ENCODE data around the gene MEFV. TPM values are rescaled to one million over a fixed set of nuclear protein-coding genes. Genes with fewer than 3 reads are reported as not detected.
A peak's percentile ranks its signal among the peaks of the same experiment; 100 is the strongest.

MEFV gene
- polyA plus RNA-seq, 3 donors: 37.7 to 78.0 (median 73.2) TPM

DNA sequence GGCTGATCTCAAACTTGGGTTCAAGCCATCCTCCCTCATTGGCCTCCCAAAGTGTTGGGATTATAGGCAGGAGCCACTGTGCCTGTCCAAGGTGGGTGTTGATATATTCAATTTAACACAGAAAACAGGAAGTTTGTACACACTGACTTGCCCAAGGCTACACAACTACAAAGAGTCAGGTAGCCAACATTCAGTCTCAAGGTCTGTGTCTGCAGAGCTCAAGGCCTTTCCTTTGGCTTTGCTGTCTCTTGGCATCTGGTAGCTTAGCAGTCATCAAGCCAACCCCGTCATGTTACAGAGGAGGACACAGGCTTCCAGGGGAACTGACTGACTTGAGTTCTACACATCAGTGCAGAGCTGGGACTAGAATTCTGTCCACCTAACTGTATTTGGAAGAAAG is 11.9 kb upstream of the MEFV start:
- no peak overlapping the region for H3K4me3 ChIP-seq (replicated peaks in 1 of 3; ENCODE audit: low read depth in 2 of 3, low read length in 3 of 3)
- peaks cover 31% of the 10 kb centered on the region for H3K4me1 Mint-ChIP-seq
- H3K27ac ChIP-seq (ENCODE audit: low read depth in 1 of 2, low read length in 2 of 2): no peak overlapping the region
- peaks cover 12 to 45% of the 10 kb centered on the region in 2 donors for H3K9me3 ChIP-seq (replicated peaks in 1 of 2; ENCODE audit: control insufficient read depth in 1 of 2, insufficient read depth in 1 of 2, low read length in 2 of 2)
- H3K27me3 Mint-ChIP-seq (ENCODE audit: low read depth in 3 of 3): peaks cover 0 to 6% (median 0%) of the 10 kb centered on the region in 3 donors
- intact Hi-C loops (cut with micrococcal nuclease): loop anchor here in 1 of 2 donors (5.0 kb wide), 1 partner anchor 189 kb away; no protein-coding TSS in a partner anchor
- no peak overlapping the region for H2AFZ ChIP-seq (ENCODE audit: insufficient read depth, low read depth, low read length, poor library complexity, severe bottlenecking)
- H3K36me3 Mint-ChIP-seq: peaks cover 26 to 44% of the 10 kb centered on the region in 2 donors
- H3K4me2 ChIP-seq (replicated peaks; ENCODE audit: extremely low read depth, low read length, poor library complexity, severe bottlenecking): no peak overlapping the region
- no peak overlapping the region for H3K4me3 Mint-ChIP-seq
- no peak for TF ChIP-seq CTCF (IDR thresholded peaks at IDR 0.05)
- no peak for DNase-seq
- H3K4me1 ChIP-seq (ENCODE audit: control insufficient read depth in 1 of 2, insufficient read depth in 2 of 2, low read length in 2 of 2): peaks cover 20 to 24% of the 10 kb centered on the region in 2 donors
- H3K79me2 ChIP-seq (ENCODE audit: insufficient read depth, low read length): peaks cover 44% of the 10 kb centered on the region
- H3K9me3 Mint-ChIP-seq: peaks cover 6 to 62% (median 31%) of the 10 kb centered on the region in 7 donors
- no peak overlapping the region for H3K9ac ChIP-seq (ENCODE audit: insufficient read depth, low read length, poor library complexity, severe bottlenecking)
- H3K27ac Mint-ChIP-seq: no peak overlapping the region
- no peaks in the 10 kb centered on the region for H3K27me3 ChIP-seq (ENCODE audit: control insufficient read depth in 2 of 2, insufficient read depth in 2 of 2, low read length in 2 of 2)
- H3K36me3 ChIP-seq (replicated peaks in 1 of 2; ENCODE audit: control insufficient read depth in 1 of 2, insufficient read depth in 2 of 2, low read length in 2 of 2): peaks cover 10 to 14% of the 10 kb centered on the region in 2 donors
- WGBS (ENCODE audit: insufficient coverage): 100% methylated on average over 1 of the region's 1 CpG
- peaks cover 39% of the 10 kb centered on the region for H4K20me1 ChIP-seq (ENCODE audit: insufficient read depth, low read length)

GRCh38 chr16:3266873-3267537 is 10.6 kb upstream of the MEFV start:
- H4K20me1 ChIP-seq (ENCODE audit: insufficient read depth, low read length): peaks cover 39% of the 10 kb centered on the region
- H3K9ac ChIP-seq (ENCODE audit: insufficient read depth, low read length, poor library complexity, severe bottlenecking): no peak overlapping the region
- intact Hi-C loops (cut with micrococcal nuclease): loop anchor here in 1 of 2 donors (5.0 kb wide), 1 partner anchor 190 kb away; no protein-coding TSS in a partner anchor
- H3K27ac Mint-ChIP-seq: no peak overlapping the region
- peaks cover 6 to 63% (median 28%) of the 10 kb centered on the region in 7 donors for H3K9me3 Mint-ChIP-seq
- no peaks in the 10 kb centered on the region for H3K27me3 ChIP-seq (ENCODE audit: control insufficient read depth in 2 of 2, insufficient read depth in 2 of 2, low read length in 2 of 2)
- H2AFZ ChIP-seq (ENCODE audit: insufficient read depth, low read depth, low read length, poor library complexity, severe bottlenecking): no peak overlapping the region
- H3K27me3 Mint-ChIP-seq (ENCODE audit: low read depth in 3 of 3): peaks cover 0 to 8% (median 0%) of the 10 kb centered on the region in 3 donors
- TF ChIP-seq CTCF (IDR thresholded peaks at IDR 0.05): peak; percentile 60
- peaks cover 10 to 14% of the 10 kb centered on the region in 2 donors for H3K36me3 ChIP-seq (replicated peaks in 1 of 2; ENCODE audit: control insufficient read depth in 1 of 2, insufficient read depth in 2 of 2, low read length in 2 of 2)
- no peak overlapping the region for H3K4me3 ChIP-seq (replicated peaks in 1 of 3; ENCODE audit: low read depth in 2 of 3, low read length in 3 of 3)
- peak in 2 of 3 donors; percentile 18 to 20 for DNase-seq
- H3K4me2 ChIP-seq (replicated peaks; ENCODE audit: extremely low read depth, low read length, poor library complexity, severe bottlenecking): no peak overlapping the region
- H3K9me3 ChIP-seq (replicated peaks in 1 of 2; ENCODE audit: control insufficient read depth in 1 of 2, insufficient read depth in 1 of 2, low read length in 2 of 2): peaks cover 12 to 36% of the 10 kb centered on the region in 2 donors
- H3K4me3 Mint-ChIP-seq: peak overlapping the region in 1 of 2 donors; percentile 24
- H3K79me2 ChIP-seq (ENCODE audit: insufficient read depth, low read length): peaks cover 51% of the 10 kb centered on the region
- peaks cover 26 to 51% of the 10 kb centered on the region in 2 donors for H3K36me3 Mint-ChIP-seq
- peaks cover 44% of the 10 kb centered on the region for H3K4me1 Mint-ChIP-seq
- no peak overlapping the region for H3K27ac ChIP-seq (ENCODE audit: low read depth in 1 of 2, low read length in 2 of 2)
- 40% methylated on average over 1 of the region's 5 CpGs for WGBS (ENCODE audit: insufficient coverage)
- peaks cover 33 to 37% of the 10 kb centered on the region in 2 donors for H3K4me1 ChIP-seq (ENCODE audit: control insufficient read depth in 1 of 2, insufficient read depth in 2 of 2, low read length in 2 of 2)
